ENCODE measurements around the gene GOLGA6C.
"Not testable (repeated sequence)": the region's sequence is repeated elsewhere in the genome, so short reads cannot be mapped to it uniquely, and the experiment has no call there.

The GOLGA6C gene

GRCh38 chr15:75214293-75215096 lies 43.6 kb upstream of the GOLGA6C start:
- no peak overlapping the region for H3K4me3 ChIP-seq (ENCODE audit: low read length in 2 of 2)
- peak overlapping the region; percentile 10 for H3K23ac ChIP-seq (ENCODE audit: low read depth, low read length, poor library complexity)
- H4K91ac ChIP-seq (ENCODE audit: low read depth, low read length, poor library complexity) = no peak overlapping the region
- H2BK15ac ChIP-seq (ENCODE audit: low read length) = no peak overlapping the region
- WGBS, 2 donors (ENCODE audit: extremely low coverage in 2 of 2, insufficient read length in 2 of 2, insufficient replicate concordance in 1 of 2) = no CpG with 5 or more reads among the region's 13 CpGs
- no peak overlapping the region for H2BK120ac ChIP-seq (ENCODE audit: low read depth, low read length)
- H2AK5ac ChIP-seq (ENCODE audit: low read depth, low read length) = no peak overlapping the region
- no peaks in the 10 kb centered on the region for H3K9me3 ChIP-seq (replicated peaks in 1 of 2; ENCODE audit: control insufficient read depth in 2 of 2, insufficient read depth in 1 of 2, low read depth in 1 of 2, low read length in 2 of 2)
- DNase-seq (ENCODE audit: low spot score) = no peak
- H3K27me3 ChIP-seq (ENCODE audit: control insufficient read depth in 3 of 3, insufficient read depth in 3 of 3, low read depth in 1 of 3, low read length in 3 of 3) = no peaks in the 10 kb centered on the region
- no peak overlapping the region for H2BK5ac ChIP-seq (ENCODE audit: low read length)
- H2AFZ ChIP-seq (ENCODE audit: low read length) = no peak overlapping the region
- H3K14ac ChIP-seq (ENCODE audit: low read length) = no peak overlapping the region
- H3K27ac ChIP-seq (replicated peaks; ENCODE audit: low read length) = no peak overlapping the region
- peaks cover 2% of the 10 kb centered on the region for H3K79me1 ChIP-seq (ENCODE audit: low read depth, low read length)
- H3K18ac ChIP-seq (ENCODE audit: low read length) = no peak overlapping the region
- H3K36me3 ChIP-seq (replicated peaks in 1 of 2; ENCODE audit: control insufficient read depth in 2 of 2, insufficient read depth in 2 of 2, low read length in 2 of 2) = peaks cover 25 to 42% of the 10 kb centered on the region in 2 donors
- H3K4ac ChIP-seq (ENCODE audit: low read length) = no peak overlapping the region
- H2BK12ac ChIP-seq (ENCODE audit: low read length) = no peak overlapping the region
- no peaks in the 10 kb centered on the region for H3K4me1 ChIP-seq (ENCODE audit: control insufficient read depth in 2 of 2, insufficient read depth in 1 of 2, low read depth in 1 of 2, low read length in 2 of 2)
- no peak overlapping the region for H4K8ac ChIP-seq (ENCODE audit: low read depth, low read length)
- no peak overlapping the region for H3K9ac ChIP-seq (ENCODE audit: low read depth, low read length, poor library complexity)
- no peak overlapping the region for H3K4me2 ChIP-seq (ENCODE audit: insufficient read depth, low read length, poor library complexity, severe bottlenecking)

DNA sequence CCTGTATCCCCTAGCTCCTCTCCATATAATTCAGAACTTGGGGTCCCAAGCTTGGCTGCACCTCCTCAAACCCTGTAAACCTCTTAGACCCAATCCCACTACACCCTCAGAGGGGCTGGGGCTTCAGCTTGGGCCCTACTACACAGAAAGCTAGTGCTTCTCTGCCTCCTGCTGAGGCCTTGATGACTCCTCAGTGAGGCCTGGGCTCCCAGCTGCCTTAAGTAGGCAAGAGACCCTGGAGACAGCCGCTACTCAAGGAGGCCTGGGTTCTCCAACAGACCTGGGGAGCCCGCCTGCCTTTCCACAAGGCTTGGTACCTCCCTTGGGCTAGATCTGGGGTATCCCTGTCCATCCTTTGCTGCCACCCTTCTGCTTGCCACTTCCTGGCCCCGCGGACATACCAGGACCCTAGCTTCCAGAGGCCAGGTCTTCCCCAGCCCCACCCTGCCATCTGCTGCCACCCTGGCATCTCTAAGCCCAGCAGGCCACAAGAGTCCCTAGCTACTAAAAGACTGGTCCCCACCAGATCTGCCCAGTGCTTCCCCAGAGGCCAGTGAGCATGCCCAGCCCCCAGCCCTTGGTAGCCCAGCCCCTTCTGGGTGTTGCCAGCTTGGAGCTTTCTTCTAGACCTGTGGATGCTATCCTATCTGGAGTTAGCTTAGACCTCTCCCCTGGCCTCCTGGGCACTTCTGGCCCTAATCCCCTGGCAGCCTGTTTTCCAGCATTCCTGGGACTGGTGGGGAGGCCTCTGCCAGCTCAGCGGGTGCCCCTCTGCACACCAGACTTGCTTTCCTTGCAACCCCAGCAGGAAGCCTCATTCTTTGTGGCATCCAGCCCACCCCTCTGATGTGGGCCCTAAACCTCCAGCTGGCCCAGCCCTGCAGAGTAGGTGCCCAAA lies 42.8 kb upstream of the GOLGA6C start:
- Histone ChIP-seq H2AK5ac (ENCODE audit: low read depth, low read length) (no peak overlapping the region), H2BK12ac (ENCODE audit: low read length) (no peak overlapping the region), H3K9ac (ENCODE audit: low read depth, low read length, poor library complexity) (no peak overlapping the region), H3K23ac (ENCODE audit: low read depth, low read length, poor library complexity) (no peak overlapping the region), H2BK15ac (ENCODE audit: low read length) (no peak overlapping the region), H3K36me3 (replicated peaks in 1 of 2; ENCODE audit: control insufficient read depth in 2 of 2, insufficient read depth in 2 of 2, low read length in 2 of 2) (peaks cover 22 to 33% of the 10 kb centered on the region in 2 donors), H3K14ac (ENCODE audit: low read length) (no peak overlapping the region), H3K4me2 (ENCODE audit: insufficient read depth, low read length, poor library complexity, severe bottlenecking) (no peak overlapping the region), H4K91ac (ENCODE audit: low read depth, low read length, poor library complexity) (no peak overlapping the region), H3K27me3 (ENCODE audit: control insufficient read depth in 3 of 3, insufficient read depth in 3 of 3, low read depth in 1 of 3, low read length in 3 of 3) (no peaks in the 10 kb centered on the region), H2BK120ac (ENCODE audit: low read depth, low read length) (no peak overlapping the region), H3K18ac (ENCODE audit: low read length) (peak overlapping the region; percentile 19), H3K79me1 (ENCODE audit: low read depth, low read length) (peaks cover 2% of the 10 kb centered on the region), H3K9me3 (replicated peaks in 1 of 2; ENCODE audit: control insufficient read depth in 2 of 2, insufficient read depth in 1 of 2, low read depth in 1 of 2, low read length in 2 of 2) (no peaks in the 10 kb centered on the region), H3K4ac (ENCODE audit: low read length) (no peak overlapping the region), H3K27ac (replicated peaks; ENCODE audit: low read length) (no peak overlapping the region), H2BK5ac (ENCODE audit: low read length) (no peak overlapping the region), H4K8ac (ENCODE audit: low read depth, low read length) (peak overlapping the region; percentile 6), H2AFZ (ENCODE audit: low read length) (no peak overlapping the region), H3K4me1 (ENCODE audit: control insufficient read depth in 2 of 2, insufficient read depth in 1 of 2, low read depth in 1 of 2, low read length in 2 of 2) (no peaks in the 10 kb centered on the region), H3K4me3 (ENCODE audit: low read length in 2 of 2) (no peak overlapping the region)
- WGBS, 2 donors (ENCODE audit: extremely low coverage in 2 of 2, insufficient read length in 2 of 2, insufficient replicate concordance in 1 of 2) = no CpG with 5 or more reads among the region's 5 CpGs
- no peak for DNase-seq (ENCODE audit: low spot score)

DNA sequence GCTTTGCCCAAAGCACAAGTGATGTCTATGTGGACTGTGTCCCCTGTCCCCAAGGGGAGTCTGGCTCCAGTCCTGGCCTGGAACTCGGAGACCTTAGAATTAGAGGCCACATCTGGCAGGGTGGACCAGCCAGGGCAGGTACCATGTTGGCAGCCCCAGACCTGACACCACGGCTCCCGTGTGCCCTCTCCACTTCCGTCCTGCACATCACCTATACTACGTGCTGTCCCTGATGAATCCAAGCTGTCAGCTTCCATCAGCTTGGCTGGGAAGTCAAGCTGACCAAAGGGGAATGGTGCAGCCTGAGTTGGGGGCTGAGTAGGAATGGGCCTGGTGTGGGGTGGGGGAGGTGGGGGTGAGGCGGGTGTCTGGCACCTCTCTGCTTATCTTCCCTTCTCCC lies 41.1 kb upstream of the GOLGA6C start:
- DNase-seq (ENCODE audit: low spot score) = no peak
- Histone ChIP-seq H4K8ac (ENCODE audit: low read depth, low read length) (no peak overlapping the region), H2BK5ac (ENCODE audit: low read length) (no peak overlapping the region), H2AK5ac (ENCODE audit: low read depth, low read length) (no peak overlapping the region), H3K14ac (ENCODE audit: low read length) (no peak overlapping the region), H3K79me1 (ENCODE audit: low read depth, low read length) (peaks cover 2% of the 10 kb centered on the region), H3K4me2 (ENCODE audit: insufficient read depth, low read length, poor library complexity, severe bottlenecking) (no peak overlapping the region), H2BK15ac (ENCODE audit: low read length) (no peak overlapping the region), H3K9me3 (replicated peaks in 1 of 2; ENCODE audit: control insufficient read depth in 2 of 2, insufficient read depth in 1 of 2, low read depth in 1 of 2, low read length in 2 of 2) (no peaks in the 10 kb centered on the region), H2AFZ (ENCODE audit: low read length) (no peak overlapping the region), H3K4me3 (ENCODE audit: low read length in 2 of 2) (no peak overlapping the region), H3K27ac (replicated peaks; ENCODE audit: low read length) (no peak overlapping the region), H3K27me3 (ENCODE audit: control insufficient read depth in 3 of 3, insufficient read depth in 3 of 3, low read depth in 1 of 3, low read length in 3 of 3) (no peaks in the 10 kb centered on the region), H3K9ac (ENCODE audit: low read depth, low read length, poor library complexity) (peak overlapping the region; percentile 44), H2BK12ac (ENCODE audit: low read length) (no peak overlapping the region), H4K91ac (ENCODE audit: low read depth, low read length, poor library complexity) (no peak overlapping the region), H2BK120ac (ENCODE audit: low read depth, low read length) (no peak overlapping the region), H3K4ac (ENCODE audit: low read length) (no peak overlapping the region), H3K23ac (ENCODE audit: low read depth, low read length, poor library complexity) (no peak overlapping the region), H3K36me3 (replicated peaks in 1 of 2; ENCODE audit: control insufficient read depth in 2 of 2, insufficient read depth in 2 of 2, low read length in 2 of 2) (peaks cover 8 to 17% of the 10 kb centered on the region in 2 donors), H3K4me1 (ENCODE audit: control insufficient read depth in 2 of 2, insufficient read depth in 1 of 2, low read depth in 1 of 2, low read length in 2 of 2) (no peaks in the 10 kb centered on the region), H3K18ac (ENCODE audit: low read length) (no peak overlapping the region)
- no CpG with 5 or more reads among the region's 6 CpGs for WGBS, 2 donors (ENCODE audit: extremely low coverage in 2 of 2, insufficient read length in 2 of 2, insufficient replicate concordance in 1 of 2)

GRCh38 chr15:75217574-75217973 lies 40.6 kb upstream of the GOLGA6C start:
- not testable (repeated sequence) for H3K9ac ChIP-seq (ENCODE audit: low read depth, low read length, poor library complexity); H3K79me1 ChIP-seq (ENCODE audit: low read depth, low read length); H4K8ac ChIP-seq (ENCODE audit: low read depth, low read length); H2BK120ac ChIP-seq (ENCODE audit: low read depth, low read length); H3K4me1 ChIP-seq (ENCODE audit: control insufficient read depth in 2 of 2, insufficient read depth in 1 of 2, low read depth in 1 of 2, low read length in 2 of 2); H3K27me3 ChIP-seq (ENCODE audit: control insufficient read depth in 3 of 3, insufficient read depth in 3 of 3, low read depth in 1 of 3, low read length in 3 of 3); H3K23ac ChIP-seq (ENCODE audit: low read depth, low read length, poor library complexity); H3K9me3 ChIP-seq (replicated peaks in 1 of 2; ENCODE audit: control insufficient read depth in 2 of 2, insufficient read depth in 1 of 2, low read depth in 1 of 2, low read length in 2 of 2); H2BK12ac ChIP-seq (ENCODE audit: low read length); H3K18ac ChIP-seq (ENCODE audit: low read length); H3K4ac ChIP-seq (ENCODE audit: low read length); H2AFZ ChIP-seq (ENCODE audit: low read length); H2BK15ac ChIP-seq (ENCODE audit: low read length); H3K4me3 ChIP-seq (ENCODE audit: low read length in 2 of 2); H2BK5ac ChIP-seq (ENCODE audit: low read length); DNase-seq (ENCODE audit: low spot score); H4K91ac ChIP-seq (ENCODE audit: low read depth, low read length, poor library complexity); H2AK5ac ChIP-seq (ENCODE audit: low read depth, low read length); H3K14ac ChIP-seq (ENCODE audit: low read length); H3K27ac ChIP-seq (replicated peaks; ENCODE audit: low read length); H3K4me2 ChIP-seq (ENCODE audit: insufficient read depth, low read length, poor library complexity, severe bottlenecking)
- H3K36me3 ChIP-seq (replicated peaks in 1 of 2; ENCODE audit: control insufficient read depth in 2 of 2, insufficient read depth in 2 of 2, low read length in 2 of 2) = peaks cover 4 to 11% of the 10 kb centered on the region in 2 donors
- no CpG with 5 or more reads among the region's 3 CpGs for WGBS, 2 donors (ENCODE audit: extremely low coverage in 2 of 2, insufficient read length in 2 of 2, insufficient replicate concordance in 1 of 2)
